Mesothelial cell of epicardium (in vitro differentiated cells): ENCODE measurements around the gene PBX4. TPM values are rescaled to one million over a fixed set of nuclear protein-coding genes. Genes with fewer than 3 reads are reported as not detected.
A peak's percentile ranks its signal among the peaks of the same experiment; 100 is the strongest.

Source experiments
- DNase-seq, 2 experiments: peaks; one replicate each; pipeline ENCODE4 v3.0.0; 2021; ENCODE audit warnings: low spot score in 2 of 2; ENCODE audit not compliant: unreplicated experiment in 2 of 2
- H3K27ac Mint-ChIP-seq: 2 replicates; pipeline ENCODE4 v1.8.0; 2021; ENCODE audit warnings: mixed read lengths
- H3K27me3 Mint-ChIP-seq: 2 replicates; pipeline ENCODE4 v1.8.0; 2021; ENCODE audit warnings: low read depth, mixed read lengths
- H3K36me3 Mint-ChIP-seq: 2 replicates; pipeline ENCODE4 v1.8.0; 2021; ENCODE audit warnings: mixed read lengths
- H3K4me1 Mint-ChIP-seq: 2 replicates; pipeline ENCODE4 v1.8.0; 2021; ENCODE audit warnings: mixed read lengths
- H3K4me3 Mint-ChIP-seq: 2 replicates; pipeline ENCODE4 v1.8.0; 2021; ENCODE audit warnings: mild to moderate bottlenecking, moderate library complexity, mixed read lengths
- H3K9me3 Mint-ChIP-seq: 2 replicates; pipeline ENCODE4 v1.8.0; 2021; ENCODE audit warnings: mixed read lengths
- CTCF ChIP-seq: fragments of 200-600 bp; sonication (generic); IDR thresholded peaks from one replicate; pipeline ENCODE4 v1.5.0; 2021; ENCODE audit warnings: antibody characterized with exemption; ENCODE audit not compliant: unreplicated experiment
- total RNA-seq: library from RNA; stranded (reverse); gene quantifications from 3 replicates; pipeline ENCODE4 v1.2.1, GENCODE V29; 2021

Gene PBX4
- total RNA-seq, 1 donor from 2014 or later = 12.8 TPM

- Mint-ChIP-seq H3K36me3 (no peaks in the 10 kb centered on the region), H3K9me3 (no peaks in the 10 kb centered on the region), H3K4me3 (no peak overlapping the region), H3K27ac (no peak overlapping the region), H3K4me1 (peaks cover 20% of the 10 kb centered on the region), H3K27me3 (no peaks in the 10 kb centered on the region)
- DNase-seq = peak in 1 of 2 experiments; percentile 61
- peak; percentile 72 for TF ChIP-seq CTCF
Measured at GRCh38 chr19:19552798-19553197, 65.7 kb downstream of the PBX4 start.

- Mint-ChIP-seq H3K9me3 (no peaks in the 10 kb centered on the region), H3K4me3 (no peak overlapping the region), H3K27ac (no peak overlapping the region), H3K36me3 (no peaks in the 10 kb centered on the region), H3K27me3 (no peaks in the 10 kb centered on the region), H3K4me1 (peaks cover 20% of the 10 kb centered on the region)
- no peak for DNase-seq
- TF ChIP-seq CTCF = no peak
Measured at GRCh38 chr19:19551853-19552192, 66.7 kb downstream of the PBX4 start.

GRCh38 chr19:19550972-19551852 lies 67.3 kb downstream of the PBX4 start:
- Mint-ChIP-seq H3K27ac (peak overlapping the region; percentile 39), H3K36me3 (no peaks in the 10 kb centered on the region), H3K27me3 (no peaks in the 10 kb centered on the region)

GRCh38 chr19:19550485-19550929 lies 68.0 kb downstream of the PBX4 start:
- no peak for TF ChIP-seq CTCF
- Mint-ChIP-seq H3K27me3 (no peaks in the 10 kb centered on the region), H3K36me3 (no peaks in the 10 kb centered on the region), H3K4me1 (peaks cover 20% of the 10 kb centered on the region), H3K9me3 (no peaks in the 10 kb centered on the region), H3K27ac (peak overlapping the region; percentile 39), H3K4me3 (no peak overlapping the region)
- peak in 1 of 2 experiments; percentile 50 for DNase-seq

More at GRCh38 chr19:19550972-19551852, 67.3 kb downstream of the PBX4 start:
- Mint-ChIP-seq H3K9me3 (no peaks in the 10 kb centered on the region), H3K4me3 (no peak overlapping the region), H3K4me1 (peaks cover 20% of the 10 kb centered on the region)
- DNase-seq = no peak
- no peak for TF ChIP-seq CTCF

- H3K36me3 Mint-ChIP-seq = no peaks in the 10 kb centered on the region
- no peak for TF ChIP-seq CTCF
- no peak overlapping the region for H3K4me3 Mint-ChIP-seq
- peak overlapping the region; percentile 12 for H3K27ac Mint-ChIP-seq
- H3K27me3 Mint-ChIP-seq = no peaks in the 10 kb centered on the region
- H3K9me3 Mint-ChIP-seq = no peaks in the 10 kb centered on the region
- no peak for DNase-seq
- peaks cover 20% of the 10 kb centered on the region for H3K4me1 Mint-ChIP-seq
Measured at GRCh38 chr19:19549804-19550464, 68.6 kb downstream of the PBX4 start.
